Fibroblast of lung (primary cell): ENCODE results near the gene UGP2.

Experiments used
- EZH2 ChIP-seq: IDR thresholded peaks from 2 replicates; pipeline ENCODE4 v1.5.1; 2012; ENCODE audit warnings: low read length, control low read depth, mild to moderate bottlenecking; ENCODE audit errors: missing control alignments
- TF ChIP-seq, protein P1 (sequence below), 2 donors: IDR thresholded peaks in 1 of 2; conservative IDR thresholded peaks in 1 of 2; 1 replicate in 1 of 2; 2 replicates in 1 of 2; pipeline ENCODE4 v1.5.1; 2011 to 2012; ENCODE audit warnings: low read length in 2 of 2, control low read depth in 1 of 2, inconsistent platforms in 1 of 2, low read depth in 1 of 2, mild to moderate bottlenecking in 1 of 2

DNA sequence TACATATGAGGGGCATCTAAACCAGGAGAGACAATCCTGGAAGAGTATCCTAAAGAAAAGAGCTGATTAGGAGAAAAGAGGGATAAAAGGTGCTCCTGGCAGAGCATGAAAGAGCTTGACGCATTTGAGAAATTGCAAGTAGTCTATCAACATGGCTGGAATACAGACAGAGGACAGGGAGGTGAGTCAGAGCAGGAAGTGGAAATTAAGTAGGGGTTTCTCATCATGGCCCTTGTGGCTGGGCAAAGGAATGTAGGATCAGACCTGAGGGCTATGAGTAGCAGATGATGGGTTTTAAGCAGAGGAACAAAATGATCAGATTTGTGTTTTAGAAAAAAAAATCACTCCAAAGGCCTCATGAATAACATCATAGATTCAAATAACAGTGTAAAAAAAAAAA is 49.2 kb upstream of the UGP2 start:
- TF ChIP-seq, protein P1, sequence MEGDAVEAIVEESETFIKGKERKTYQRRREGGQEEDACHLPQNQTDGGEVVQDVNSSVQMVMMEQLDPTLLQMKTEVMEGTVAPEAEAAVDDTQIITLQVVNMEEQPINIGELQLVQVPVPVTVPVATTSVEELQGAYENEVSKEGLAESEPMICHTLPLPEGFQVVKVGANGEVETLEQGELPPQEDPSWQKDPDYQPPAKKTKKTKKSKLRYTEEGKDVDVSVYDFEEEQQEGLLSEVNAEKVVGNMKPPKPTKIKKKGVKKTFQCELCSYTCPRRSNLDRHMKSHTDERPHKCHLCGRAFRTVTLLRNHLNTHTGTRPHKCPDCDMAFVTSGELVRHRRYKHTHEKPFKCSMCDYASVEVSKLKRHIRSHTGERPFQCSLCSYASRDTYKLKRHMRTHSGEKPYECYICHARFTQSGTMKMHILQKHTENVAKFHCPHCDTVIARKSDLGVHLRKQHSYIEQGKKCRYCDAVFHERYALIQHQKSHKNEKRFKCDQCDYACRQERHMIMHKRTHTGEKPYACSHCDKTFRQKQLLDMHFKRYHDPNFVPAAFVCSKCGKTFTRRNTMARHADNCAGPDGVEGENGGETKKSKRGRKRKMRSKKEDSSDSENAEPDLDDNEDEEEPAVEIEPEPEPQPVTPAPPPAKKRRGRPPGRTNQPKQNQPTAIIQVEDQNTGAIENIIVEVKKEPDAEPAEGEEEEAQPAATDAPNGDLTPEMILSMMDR (conservative IDR thresholded peaks at IDR 0.05 in 1 of 2, IDR thresholded peaks at IDR 0.05 in 1 of 2; ENCODE audit: low read depth in 1 of 2, low read length in 2 of 2): no peak
- no peak for TF ChIP-seq EZH2
